Activated CD4-positive, alpha-beta T cell treated with anti-CD3 and anti-CD28 coated beads, Interleukin-2, amount 50 U/mL, for 16 hours (primary cell): ENCODE results near the gene PDE6B.
"Not testable (repeated sequence)": the region's sequence is repeated elsewhere in the genome, so short reads cannot be mapped to it uniquely, and the experiment has no call there.

ENCODE experiments used
- DNase-seq: peaks from one replicate; pipeline ENCODE4 v3.0.0-alpha.2; 2020

The PDE6B gene

DNA sequence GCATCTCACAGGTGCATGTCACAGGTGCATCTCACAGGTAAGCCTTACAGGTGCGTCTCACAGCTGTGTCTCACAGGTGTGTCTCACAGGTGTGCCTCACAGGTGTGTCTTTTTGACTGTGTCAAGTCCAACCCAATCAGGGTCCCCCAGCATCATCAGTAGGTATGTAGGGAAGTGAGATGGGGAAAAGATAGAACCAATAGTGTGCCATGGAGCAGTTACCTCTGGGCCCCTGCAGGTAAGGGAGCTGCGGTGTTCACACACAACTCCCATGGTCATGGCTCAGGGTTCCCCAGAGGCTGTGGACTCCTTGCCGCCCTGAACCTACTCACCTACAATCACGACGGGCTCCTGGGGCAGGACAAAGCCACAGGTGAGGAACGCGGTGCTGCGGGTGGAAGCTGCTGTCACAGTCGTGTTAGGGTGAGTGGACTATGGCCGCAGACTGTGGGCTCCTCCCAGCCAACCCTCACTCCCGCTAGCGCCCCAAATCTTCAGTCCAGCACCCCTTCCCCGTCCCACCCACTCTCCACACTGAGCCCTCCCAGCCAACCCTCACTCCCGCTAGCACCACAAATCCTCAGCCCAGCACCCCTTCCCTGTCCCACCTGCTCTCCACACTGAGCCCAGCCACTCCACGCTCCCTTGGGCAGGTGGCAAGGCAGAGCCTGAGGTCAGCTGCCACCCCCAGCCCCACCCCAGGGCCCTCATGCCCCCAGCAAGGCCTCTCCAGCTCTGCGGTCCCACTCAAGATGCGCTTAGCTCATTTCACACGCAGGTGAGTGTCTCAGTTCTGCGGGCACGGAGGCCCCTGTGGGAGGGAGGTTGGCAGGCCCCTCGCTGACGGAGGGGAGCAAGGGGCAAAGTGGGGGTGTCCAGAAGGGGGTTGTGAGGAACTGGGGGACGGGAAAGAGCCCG, 2.1 kb upstream of the PDE6B start:
- DNase-seq: no peak

DNA sequence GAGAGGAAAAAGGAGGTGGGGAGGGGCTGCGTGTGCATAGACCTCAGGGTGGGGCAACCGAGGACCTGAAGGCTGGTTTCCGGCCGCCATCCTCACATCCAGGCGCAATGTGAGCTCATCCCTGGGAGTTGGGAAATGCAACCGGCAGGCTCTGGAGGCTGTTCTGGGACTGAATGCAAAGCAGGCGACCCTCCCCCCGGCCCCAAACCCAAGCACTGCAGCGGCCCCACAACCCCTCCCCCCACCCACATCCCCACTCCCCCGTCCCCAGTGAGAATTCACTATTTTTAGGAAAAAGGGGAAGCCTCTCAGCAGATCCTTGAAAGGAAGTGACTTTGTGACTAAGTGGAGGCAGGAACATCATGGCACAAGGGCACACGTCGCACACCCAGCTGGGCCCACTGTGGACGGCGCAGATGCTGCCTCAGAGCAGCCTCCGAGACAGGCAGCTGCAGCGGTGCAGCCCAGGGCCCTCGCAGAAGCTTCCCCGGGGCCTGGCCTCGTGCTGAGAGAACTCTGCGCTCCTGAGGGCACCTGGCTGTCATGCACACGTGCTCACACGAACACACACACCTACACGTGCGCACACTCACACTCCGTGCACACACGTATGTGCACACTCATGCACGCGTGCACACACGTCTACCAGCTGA, 1.3 kb upstream of the PDE6B start:
- DNase-seq: no peak

DNA sequence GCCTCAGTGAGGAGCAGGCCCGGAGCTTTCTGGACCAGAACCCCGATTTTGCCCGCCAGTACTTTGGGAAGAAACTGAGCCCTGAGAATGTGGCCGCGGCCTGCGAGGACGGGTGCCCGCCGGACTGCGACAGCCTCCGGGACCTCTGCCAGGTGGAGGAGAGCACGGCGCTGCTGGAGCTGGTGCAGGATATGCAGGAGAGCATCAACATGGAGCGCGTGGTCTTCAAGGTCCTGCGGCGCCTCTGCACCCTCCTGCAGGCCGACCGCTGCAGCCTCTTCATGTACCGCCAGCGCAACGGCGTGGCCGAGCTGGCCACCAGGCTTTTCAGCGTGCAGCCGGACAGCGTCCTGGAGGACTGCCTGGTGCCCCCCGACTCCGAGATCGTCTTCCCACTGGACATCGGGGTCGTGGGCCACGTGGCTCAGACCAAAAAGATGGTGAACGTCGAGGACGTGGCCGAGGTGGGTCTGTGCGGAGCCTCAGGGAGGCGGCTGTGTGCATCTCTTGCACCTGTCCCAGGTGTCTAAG, 323 bp downstream of the PDE6B start:
- DNase-seq: no peak

DNA sequence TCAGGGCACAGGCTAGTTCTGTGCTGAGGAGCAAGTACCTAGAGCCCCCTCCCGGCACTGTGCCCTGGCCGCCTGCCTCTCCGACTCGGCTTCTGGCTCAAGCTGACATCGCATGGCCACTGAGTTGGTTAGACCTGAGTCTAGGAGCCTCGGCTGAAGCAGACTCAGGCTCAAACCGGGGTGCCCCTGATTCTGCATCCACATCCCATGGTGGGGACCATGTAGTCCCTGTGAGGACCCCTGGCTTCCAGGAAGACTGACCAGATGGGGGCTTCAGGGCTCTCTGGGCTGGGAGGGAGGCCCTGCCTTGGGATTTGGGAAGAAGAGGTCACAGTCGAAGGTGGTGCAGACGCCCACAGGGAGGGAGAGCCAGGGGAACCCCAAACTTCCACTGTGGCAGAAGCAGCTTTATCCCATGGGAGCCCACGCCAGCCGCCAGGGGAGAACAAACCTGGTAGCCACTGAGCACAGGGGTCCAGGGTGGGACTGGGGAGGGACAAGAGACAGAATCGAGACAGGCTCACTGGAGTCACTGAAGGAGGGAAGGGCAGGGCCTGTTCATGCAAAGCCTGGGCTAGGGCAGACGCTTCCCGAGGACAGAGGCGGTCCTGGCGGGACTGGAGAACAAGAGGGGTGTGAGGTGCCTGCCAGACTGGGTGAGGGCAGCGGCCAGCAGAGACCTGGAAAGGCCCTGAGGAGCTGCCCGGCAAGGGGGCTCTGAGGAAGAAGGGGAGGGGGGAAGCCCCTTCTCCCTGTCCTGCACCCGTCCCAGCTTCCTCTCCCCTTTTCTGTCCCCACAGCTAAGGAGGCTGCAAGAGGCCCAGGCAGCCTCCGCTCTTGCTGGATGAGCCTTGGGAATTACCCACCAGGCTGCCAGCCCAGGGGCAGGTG, 1.1 kb downstream of the PDE6B start:
- DNase-seq: no peak

DNA sequence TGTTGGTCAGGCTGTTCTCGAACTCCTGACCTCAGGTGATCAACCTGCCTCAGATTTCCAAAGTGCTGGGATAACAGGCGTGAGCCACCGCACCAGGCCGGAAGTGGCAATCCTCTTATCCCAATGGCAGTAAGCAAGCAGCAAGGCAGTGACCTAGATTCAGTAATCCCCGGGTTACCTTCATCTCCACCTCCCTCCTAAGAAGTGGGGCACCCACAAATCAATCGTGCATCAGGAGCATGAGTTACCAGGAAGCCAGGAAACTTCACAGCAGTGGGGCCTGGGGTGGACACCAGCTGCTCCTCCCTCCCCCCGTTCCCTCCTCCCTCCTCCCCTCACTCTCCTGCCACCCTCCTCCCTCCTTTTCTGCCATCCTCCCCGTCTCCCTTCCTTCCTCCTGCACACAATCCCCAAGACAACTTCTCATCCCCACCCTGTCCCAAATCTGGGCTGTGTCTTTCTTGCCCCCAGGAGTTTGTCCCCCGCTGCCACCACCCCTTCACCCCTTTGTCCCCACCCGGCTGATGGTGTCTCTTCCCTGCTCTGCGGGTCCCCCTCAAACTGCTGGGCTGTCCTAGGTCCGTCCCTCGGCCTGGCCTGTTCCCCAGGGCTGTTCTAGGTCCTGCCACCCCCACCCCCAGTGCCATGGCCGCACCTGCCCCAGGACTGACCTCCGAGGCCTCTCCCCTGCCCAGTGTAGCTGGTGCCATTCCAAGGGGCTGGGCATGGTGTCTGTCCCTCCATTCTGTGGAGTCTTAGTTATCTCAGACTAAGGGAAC, 2.2 kb downstream of the PDE6B start:
- no peak for DNase-seq

DNA sequence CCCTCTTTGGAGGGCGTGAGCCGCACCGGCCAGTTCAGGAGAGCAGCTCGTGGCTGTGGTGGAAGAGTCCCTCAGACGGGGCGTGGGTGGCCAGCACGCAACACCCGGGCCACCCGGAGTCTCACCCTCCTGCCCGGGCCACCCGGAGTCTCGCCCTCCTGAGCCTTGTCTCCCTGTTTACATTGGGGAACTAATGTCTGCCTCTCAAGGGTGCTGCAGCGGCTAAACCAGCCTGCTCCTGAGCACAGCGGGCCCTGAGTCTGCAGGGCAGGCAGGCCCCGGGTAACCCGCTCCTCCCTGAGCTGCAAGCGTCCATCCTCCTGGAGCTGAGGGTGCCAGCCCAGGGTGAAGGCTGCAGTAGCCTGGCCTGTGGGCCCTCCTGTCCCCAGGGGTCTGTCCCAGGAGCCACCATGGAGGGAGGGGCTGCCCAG, 3.0 kb downstream of the PDE6B start:
- no peak for DNase-seq

DNA sequence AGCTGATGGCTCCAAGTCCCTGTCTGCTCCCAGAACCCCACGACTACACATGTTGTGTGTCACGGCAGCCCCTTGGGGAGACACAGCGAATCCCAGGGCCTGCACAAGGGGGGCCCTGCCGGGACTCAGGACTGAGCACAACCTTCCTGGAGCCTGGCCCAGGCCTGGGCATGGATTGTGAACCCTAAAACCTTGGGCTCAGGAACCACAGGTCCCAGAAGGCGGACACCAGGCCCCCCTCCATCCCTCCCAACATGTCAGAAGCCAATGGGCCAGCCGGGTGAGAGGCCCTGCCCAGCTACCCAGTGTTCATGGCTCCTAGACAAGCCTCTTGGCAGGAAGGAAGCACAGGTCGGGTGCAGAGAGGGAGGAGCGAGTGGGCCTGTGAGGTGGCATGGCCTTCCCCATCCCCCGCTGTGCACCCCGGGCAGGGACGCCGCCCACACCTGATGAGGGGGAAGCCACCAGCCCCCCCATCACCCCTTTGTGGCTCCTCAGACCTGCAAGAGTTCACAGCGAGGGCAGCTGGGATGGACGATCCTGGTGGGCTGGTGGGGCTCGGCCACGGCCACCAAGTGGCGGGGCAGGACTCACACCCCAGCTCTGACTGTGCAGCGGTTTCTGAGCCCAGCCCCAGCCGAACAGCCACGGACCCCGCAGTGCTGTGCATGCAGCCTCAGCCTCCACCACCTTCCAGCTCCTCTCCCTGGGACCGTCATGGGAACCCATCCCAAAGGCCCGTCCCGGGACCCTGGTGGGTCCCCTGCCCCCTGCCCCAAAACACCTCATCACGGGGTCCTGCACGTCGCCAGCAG, 3.7 kb downstream of the PDE6B start:
- DNase-seq: no peak

DNA sequence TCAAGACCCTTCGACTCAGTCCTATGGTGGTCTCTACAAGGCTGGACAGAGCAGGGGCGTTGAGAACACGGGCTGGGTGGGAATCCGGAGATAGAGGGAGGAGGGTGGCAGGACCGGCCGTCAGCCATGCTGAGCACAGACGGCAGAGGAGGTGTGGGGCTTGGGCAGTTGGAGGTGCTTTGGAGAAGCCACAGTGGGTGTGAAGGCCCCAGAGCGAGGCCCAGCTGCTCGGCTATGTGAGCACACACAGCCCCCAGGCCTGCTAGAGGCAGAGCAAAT, 4.2 kb downstream of the PDE6B start:
- DNase-seq: no peak

DNA sequence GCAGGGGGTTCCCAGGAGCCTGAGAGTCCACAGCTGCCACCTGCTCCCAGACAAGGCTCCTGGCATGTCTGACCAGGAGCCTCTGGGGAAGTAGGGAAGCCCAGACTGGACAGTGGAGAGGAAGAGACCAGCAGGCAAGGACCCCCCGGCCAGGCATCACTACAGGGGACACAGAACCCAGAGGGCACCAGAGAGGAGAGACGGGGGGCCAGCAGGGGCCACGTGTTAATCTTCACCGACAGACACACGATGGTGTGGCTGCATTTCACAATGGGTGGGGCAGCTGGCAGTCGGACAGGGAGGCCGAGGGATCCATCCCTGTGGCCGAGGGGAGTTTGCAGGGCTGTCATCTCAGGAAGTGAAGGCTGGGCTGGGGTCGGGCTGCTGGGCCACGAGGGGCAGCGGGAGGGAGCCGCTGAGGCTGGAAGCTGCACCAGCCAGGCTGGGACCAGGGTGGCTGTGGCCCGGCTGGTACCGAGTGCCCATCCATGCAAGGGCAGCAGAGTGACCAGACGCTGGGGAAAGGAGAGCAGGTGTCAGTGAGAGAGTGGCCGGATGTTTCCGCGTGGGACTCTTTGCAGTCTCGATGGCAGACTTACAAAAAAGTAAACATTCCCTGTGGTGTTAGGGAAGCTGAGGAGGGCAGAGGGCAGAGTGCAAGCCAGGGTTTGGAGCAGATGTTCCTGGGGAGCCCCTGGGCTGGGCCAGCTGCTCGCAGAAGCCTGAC, 4.7 kb downstream of the PDE6B start:
- no peak for DNase-seq

DNA sequence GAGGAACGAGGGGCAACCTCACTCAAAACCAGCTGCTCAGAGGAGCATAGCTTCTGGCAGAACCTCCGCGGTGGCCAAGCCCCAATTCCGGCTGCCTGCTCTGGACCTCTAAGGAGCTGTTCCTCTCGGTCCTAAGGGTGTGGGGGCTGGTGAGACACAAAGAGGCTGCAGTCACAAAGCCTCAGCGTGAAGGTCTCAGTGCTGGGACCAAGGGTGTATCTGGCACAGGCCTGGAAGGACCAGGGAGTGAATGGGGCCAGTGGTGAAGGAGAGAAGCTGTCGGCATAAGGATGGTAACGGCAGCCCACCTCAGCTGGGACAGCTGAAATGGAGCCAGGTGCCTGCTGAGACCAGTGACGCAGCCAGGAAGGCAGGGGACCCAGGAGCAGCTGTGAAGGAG, 5.3 kb downstream of the PDE6B start:
- DNase-seq: no peak

DNA sequence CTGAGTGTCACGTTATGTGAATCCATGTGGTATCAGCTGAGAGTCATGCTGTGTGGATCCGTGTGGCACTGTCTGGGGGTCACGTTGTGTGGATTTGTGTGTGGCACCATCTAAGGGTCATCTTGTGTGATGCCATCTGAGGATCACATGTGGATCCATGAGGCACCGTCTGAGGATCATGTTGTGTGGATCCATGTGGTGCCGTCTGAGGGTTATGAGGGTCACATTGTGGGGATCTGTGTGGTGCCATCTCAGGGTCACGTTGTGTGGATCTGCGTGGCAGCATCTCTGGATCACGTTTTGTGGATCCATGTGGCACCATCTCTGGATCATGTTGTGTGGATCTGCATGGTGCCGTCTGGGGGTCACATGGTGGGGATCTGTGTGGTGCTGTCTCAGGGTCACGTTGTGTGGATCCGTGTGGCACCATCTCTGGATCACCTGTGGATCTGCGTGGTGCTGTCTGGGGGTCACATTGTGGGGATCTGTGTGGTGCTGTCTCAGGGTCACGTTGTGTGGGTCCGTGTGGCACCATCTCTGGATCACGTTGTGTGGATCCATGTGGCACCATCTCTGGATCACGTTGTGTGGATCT, 6.9 kb downstream of the PDE6B start:
- no peak for DNase-seq

DNA sequence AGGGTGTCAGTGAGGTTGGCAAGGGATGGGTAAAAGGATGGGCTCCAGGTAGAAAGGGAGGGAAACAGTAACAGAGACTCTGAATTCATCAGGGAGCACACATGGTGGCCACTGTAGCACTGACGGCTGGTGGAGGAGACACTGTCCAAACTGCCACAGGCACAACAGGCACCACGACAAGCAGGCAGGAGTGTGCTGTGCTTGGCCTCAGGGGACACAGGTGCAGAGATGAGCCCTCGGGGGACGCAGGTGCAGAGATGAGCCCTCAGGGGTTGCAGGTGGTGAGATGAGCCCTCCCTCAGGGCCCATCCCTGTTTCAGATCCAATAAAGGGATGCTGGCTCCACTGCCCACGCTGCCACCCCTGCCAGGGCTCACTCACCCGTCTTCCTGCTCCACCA, 7.6 kb downstream of the PDE6B start:
- no peak for DNase-seq

DNA sequence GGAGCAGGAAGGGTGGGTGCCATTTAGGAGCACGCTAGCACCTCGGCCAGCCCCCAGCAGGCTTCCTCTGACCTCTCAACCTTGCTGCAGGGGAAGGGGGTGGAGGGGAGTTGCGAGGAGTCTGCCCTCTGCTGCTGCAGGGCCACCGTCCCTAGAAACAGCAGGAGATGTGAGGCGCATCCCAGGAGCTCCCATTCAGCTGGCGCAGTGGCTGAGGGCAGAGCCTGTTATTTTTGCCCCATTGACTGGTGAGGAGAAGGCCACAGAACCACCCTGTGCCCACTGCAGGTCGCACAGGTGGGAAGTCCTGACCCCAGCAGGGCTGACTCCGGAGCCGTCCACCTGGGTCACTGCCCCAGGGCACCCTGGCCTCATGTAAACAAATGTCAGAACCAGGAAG, 8.0 kb downstream of the PDE6B start:
- DNase-seq: no peak

DNA sequence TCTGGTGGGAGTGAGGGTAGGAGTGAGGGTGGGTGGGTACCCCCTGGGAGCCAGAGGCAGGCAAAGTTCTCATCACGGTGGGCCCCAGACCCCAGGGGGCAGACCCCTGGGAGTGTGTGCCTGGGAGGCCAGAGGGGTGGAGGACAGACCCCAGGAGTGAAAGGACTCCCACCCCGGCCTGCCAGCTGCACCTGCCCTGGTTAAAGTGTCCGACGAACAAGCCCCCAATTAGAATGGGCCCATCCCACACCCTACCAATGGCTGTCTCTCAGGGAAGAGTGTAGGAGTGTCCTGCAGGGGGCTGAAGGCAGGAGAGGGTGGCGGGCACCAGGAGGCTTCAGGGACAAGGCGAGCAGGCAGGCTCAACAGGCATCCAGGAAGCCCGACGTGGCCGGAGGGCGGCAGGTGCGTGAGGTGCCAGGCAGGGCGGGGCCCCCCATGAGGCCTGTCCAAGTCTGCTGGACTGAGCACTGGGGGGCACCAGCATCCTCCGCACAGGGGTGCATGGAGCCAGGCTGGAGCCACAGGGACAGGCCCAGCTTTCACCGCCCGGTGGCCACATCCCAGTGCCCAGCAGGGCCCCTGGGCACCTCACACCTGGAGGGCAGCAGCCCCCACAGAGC, 8.7 kb downstream of the PDE6B start:
- no peak for DNase-seq

DNA sequence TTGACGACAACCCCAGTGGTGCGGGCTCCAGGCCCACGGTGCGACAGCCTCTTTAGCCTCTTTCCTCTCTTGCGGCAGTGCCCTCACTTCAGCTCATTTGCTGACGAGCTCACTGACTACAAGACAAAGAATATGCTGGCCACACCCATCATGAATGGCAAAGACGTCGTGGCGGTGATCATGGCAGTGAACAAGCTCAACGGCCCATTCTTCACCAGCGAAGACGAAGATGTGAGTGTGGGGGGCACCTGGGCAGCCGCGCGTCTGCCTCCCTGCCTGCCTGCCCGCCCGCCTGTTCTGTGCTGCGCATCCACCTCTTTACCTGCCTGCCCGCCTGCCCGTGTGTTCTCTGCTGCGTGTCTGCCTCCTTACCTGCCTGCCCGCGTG, 9.2 kb downstream of the PDE6B start:
- no peak for DNase-seq

DNA sequence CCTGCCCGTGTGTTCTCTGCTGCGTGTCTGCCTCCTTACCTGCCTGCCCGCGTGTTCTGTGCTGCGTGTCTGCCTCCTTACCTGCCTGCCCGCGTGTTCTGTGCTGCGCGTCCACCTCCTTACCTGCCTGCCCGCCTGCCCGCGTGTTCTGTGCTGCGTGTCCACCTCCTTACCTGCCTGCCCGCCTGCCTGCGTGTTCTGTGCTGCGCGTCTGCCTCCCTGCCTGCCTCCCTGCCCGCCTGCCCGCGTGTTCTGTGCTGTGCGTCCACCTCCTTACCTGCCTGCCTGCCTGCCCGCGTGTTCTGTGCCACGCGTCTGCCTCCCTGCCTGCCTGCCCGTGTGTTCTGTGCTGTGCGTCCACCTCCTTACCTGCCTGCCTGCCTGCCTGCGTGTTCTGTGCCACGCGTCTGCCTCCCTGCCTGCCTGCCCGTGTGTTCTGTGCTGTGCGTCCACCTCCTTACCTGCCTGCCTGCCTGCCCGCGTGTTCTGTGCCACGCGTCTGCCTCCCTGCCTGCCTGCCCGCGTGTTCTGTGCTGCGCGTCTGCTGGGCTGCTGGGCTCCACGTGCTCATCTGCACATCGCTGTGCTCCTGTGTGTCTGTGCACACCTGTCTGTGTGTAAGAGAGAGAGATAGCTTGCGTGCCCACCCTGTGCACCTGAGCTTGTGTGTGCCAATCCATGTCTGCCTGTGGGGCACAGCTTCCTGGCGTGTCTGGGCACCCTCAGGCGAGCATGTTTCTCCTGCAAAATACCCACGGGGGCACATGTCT, 9.9 kb downstream of the PDE6B start:
- DNase-seq: not testable (repeated sequence)

DNA sequence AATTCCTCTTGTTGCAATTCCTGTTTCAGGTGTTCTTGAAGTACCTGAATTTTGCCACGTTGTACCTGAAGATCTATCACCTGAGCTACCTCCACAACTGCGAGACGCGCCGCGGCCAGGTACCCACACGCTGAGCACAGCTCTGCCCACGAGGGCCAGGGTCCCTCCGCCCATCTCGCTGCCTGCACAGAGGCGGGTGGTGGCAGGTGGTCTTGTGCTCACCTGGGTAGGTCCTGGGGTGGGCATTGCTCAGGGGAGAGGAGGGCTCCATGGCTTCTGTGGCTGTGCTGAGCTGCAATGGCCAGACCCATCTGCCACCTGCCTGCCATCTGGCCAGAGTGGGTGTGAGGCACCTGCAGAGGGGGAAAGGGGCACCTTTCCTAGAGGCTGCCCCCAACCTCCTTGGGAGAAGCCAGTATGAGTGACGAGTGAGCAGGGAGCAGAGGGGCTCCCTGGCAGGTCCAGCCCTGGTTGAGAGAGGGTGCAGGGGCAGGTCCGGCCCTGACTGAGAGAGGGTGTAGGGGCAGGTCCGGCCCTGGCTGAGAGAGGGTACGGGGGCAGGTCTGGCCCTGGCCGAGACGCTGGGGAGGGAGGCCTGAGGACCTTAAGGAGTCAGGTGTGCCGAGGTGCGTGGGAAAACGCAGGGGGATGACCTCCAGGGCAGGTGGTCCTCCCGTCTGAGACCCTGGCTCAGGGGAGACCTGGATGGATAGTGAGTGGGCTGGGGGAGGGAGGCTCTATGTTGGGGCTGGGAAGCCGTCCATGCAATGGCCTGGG, 10.7 kb downstream of the PDE6B start:
- DNase-seq: no peak

DNA sequence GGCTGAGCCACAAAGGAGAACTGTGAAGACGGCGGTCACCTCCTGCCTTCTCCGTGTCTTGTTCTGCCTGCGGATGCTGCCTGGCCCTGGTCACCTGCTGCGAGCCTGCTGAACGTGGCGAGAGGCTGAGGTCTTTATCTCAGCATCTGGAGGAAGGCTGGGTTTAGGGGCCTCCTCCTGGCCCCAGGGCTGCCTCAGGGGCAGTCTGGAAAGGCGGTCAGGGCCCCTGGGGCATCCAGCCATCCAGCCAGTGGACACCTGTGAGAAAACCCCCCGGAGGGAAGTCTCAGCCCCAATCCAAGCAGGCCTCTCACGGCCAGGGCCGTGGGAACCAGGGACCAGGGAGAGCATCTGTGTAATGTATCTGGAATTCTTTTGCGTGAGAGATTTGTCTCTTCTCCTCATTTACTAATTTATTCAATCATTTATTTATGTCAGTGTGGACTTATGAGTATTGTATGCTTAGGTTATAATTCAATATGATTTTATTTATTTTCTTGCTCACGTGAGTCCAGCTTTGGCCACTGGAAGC, 11.3 kb downstream of the PDE6B start:
- no peak for DNase-seq
